ENCODE data around the gene TBC1D22A. TPM values are rescaled to one million over a fixed set of nuclear protein-coding genes. Genes with fewer than 3 reads are reported as not detected.

Gene TBC1D22A
- total and polyA plus RNA-seq, 10 of the 15 experiments (the other 5 are each of a cell fraction or from before 2014, with no cell fraction given) = 0.63 to 44.7 (median 27.4) TPM

DNA sequence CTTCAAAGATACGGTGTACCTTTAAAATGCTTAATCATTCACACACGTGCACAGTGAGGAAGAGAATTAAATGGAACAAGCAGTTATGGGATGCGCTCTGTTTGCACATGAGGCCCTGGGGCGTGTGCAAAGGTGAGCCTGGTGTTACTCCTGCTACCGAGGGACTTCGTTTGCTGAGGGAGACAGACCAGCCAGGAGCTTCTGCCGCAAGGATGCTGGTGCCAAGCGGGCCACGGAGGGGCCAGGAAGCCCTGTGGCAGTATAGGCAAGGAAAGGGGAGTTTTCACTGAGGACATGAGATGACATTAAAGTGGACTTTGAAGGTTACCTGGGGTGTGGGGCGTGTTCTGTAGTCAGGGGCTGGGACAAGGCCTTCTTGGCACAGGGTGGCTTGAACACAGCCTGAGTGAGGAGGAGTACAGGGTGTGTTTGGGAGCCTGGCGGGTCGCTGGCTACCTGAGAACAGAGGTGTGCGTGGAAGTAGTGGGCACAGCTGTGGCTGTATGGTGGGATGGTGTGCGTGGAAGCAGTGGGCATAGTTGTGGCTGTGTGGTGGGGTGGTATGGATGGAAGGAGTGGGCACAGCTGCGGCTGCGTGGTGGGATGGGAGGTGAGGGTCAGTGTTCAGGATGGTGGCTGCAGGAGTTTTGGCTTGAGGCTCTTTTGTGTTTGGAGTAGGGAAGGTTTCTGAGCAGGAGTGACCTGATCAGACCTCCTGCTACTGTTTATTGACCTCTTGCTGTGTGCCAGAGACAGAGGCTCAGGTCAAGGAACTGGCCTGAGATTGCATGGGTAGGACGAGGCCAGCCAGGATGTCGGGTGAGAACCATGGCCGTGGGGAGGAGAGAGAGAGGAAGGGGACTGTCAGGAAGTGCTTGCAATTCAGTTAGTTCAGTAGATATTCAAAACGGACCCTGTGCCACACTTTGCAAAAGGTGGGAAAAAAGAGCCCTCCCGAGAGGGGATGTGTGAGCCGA, 13.7 kb downstream of the TBC1D22A start:
- H3K4me1 ChIP-seq (ENCODE audit: control insufficient read depth, insufficient read depth, low read length) = peaks cover 54% of the 10 kb centered on the region
- peaks cover 1 to 3% of the 10 kb centered on the region in 2 experiments; a peak in 2 of 4 replicates for H3K36me3 ChIP-seq (ENCODE audit: control insufficient read depth in 2 of 2, insufficient read depth in 2 of 2, low read length in 1 of 2)
- no peak overlapping the region for H2AFZ ChIP-seq (ENCODE audit: control insufficient read depth, low read depth, low read length)
- no TSS peak for BruUV-seq (replicated peaks)
- H3K4me3 ChIP-seq = peak overlapping the region; percentile 73
- H3K4me2 ChIP-seq (ENCODE audit: control insufficient read depth, insufficient read depth) = peak overlapping the region; percentile 75
- CTCF ChIA-PET = interaction anchor here (1.2 to 8.2 kb wide), 4 partner anchors 16 to 26 kb away, joined by 3 to 117 read pairs (median 26); partner anchors contain the start of gene TBC1D22A
- in situ Hi-C loops (cut with MboI) (no loop called here), intact Hi-C loops (cut with micrococcal nuclease; ENCODE audit: unreplicated experiment) (loop anchor here (10.0 kb wide), 1 partner anchor 181 kb away; no protein-coding TSS in a partner anchor)
- TF ChIP-seq, protein P1, sequence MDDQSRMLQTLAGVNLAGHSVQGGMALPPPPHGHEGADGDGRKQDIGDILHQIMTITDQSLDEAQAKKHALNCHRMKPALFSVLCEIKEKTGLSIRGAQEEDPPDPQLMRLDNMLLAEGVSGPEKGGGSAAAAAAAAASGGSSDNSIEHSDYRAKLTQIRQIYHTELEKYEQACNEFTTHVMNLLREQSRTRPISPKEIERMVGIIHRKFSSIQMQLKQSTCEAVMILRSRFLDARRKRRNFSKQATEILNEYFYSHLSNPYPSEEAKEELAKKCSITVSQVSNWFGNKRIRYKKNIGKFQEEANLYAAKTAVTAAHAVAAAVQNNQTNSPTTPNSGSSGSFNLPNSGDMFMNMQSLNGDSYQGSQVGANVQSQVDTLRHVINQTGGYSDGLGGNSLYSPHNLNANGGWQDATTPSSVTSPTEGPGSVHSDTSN (IDR thresholded peaks at IDR 0.05; ENCODE audit: insufficient replicate concordance, low read depth, low read length) = no peak
- TF ChIP-seq BHLHE40 (IDR thresholded peaks at IDR 0.05; ENCODE audit: borderline replicate concordance in 1 of 2, low read depth in 2 of 2, low read length in 1 of 2) = peak in 1 of 2 experiments; percentile 22; a peak in 1 of 4 replicates
- peak; percentile 65; the same call in 1 of the 2 replicates for TF ChIP-seq HDGF (IDR thresholded peaks at IDR 0.05)
- FAIRE-seq (no peak), DNase-seq (ENCODE audit: low read depth, low spot score) (no peak), ATAC-seq (no peak)
- SMC1A ChIA-PET (ENCODE audit: uncharacterized antibody, unreplicated experiment) = interaction anchor here (0.7 to 5.9 kb wide), 9 partner anchors 10 to 40 kb away, joined by 3 to 72 read pairs (median 4); partner anchors contain the start of gene TBC1D22A
- peak overlapping the region; percentile 59 for H3K9ac ChIP-seq (ENCODE audit: control insufficient read depth, insufficient read depth, low read length)
- no peaks in the 10 kb centered on the region for H3K9me3 ChIP-seq (replicated peaks; ENCODE audit: control insufficient read depth, insufficient read depth, low read length)
- RAD21 ChIA-PET (ENCODE audit: unreplicated experiment) = interaction anchor here (0.7 to 3.8 kb wide), 3 partner anchors 9 to 18 kb away, joined by 3 to 82 read pairs (median 38); partner anchors contain the start of gene TBC1D22A
- POLR2A ChIA-PET = interaction anchor here (0.6 to 5.2 kb wide), 2 partner anchors 12 to 379 kb away, joined by 11 to 56 read pairs; partner anchors contain the start of gene TBC1D22A
- WGBS (ENCODE audit: insufficient coverage, insufficient replicate concordance, low lambda C conversion rate, missing lambda C conversion rate) = 31% methylated on average over 22 of the region's 22 CpGs
- H3K27me3 ChIP-seq (replicated peaks in 1 of 2; ENCODE audit: control insufficient read depth in 2 of 2, insufficient read depth in 2 of 2, low read length in 1 of 2) = no peaks in the 10 kb centered on the region
- H3K79me2 ChIP-seq (ENCODE audit: control insufficient read depth, insufficient read depth, low read length) = peaks cover 71% of the 10 kb centered on the region
- H4K20me1 ChIP-seq (ENCODE audit: control insufficient read depth, insufficient read depth) = peaks cover 6% of the 10 kb centered on the region
- peak overlapping the region; percentile 94 for H3K27ac ChIP-seq (ENCODE audit: control insufficient read depth, insufficient read depth)

All from GM12878 (cell line).